HG03575 (cell line): ENCODE results near the gene SBK2.
"Not testable (repeated sequence)": the region's sequence is repeated elsewhere in the genome, so short reads cannot be mapped to it uniquely, and the experiment has no call there.

ENCODE experiments used
- ATAC-seq: cut with Tn5 transposase; IDR thresholded peaks from one replicate; pipeline ENCODE4 v1.9.1; 2021; ENCODE audit not compliant: unreplicated experiment, insufficient number of reproducible peaks, low FRiP score; ENCODE audit errors: extremely low read depth

SBK2 gene

DNA sequence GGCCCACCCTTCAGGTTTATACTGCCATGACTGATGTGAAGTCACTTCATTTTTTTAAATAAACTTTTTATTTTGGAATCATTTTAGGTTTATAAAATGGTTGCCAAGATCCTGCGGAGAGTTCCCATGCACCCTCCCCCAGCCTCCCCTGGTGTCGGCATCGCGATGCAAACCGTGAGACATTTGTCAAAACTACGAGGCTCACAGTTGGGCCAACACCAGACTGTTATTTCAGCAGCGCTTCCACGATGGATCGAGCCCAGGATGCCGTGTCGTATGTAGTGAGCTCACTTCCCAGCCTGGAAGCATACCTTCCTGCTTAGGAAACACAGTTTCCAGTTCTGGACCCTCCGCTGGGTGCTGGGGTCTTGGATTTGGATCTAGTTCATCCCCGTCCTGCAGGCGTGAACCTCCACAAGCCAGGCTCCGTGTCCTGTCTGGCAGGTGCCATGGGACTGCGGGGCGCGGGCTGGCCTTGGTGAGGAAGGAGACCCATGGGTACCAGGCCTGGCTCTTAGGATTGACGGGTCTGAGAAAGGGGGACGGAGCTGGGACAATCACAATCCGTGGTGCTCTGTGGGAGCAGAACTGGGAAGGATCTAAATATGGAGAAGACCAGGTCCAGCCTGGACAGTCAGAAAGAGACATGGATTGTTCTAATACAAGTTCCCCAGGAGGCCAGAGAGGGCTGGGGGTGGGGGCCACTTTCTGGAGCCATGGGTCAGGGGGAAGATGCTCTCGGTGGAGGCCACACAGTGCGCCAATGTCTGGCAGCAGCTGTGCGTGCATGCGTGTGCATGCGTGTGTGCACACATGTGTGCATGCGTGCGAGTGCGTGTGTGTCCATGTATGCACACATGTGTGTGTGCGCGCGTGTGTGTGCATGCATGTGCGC, 2.4 kb upstream of the SBK2 start:
- ATAC-seq = no peak

DNA sequence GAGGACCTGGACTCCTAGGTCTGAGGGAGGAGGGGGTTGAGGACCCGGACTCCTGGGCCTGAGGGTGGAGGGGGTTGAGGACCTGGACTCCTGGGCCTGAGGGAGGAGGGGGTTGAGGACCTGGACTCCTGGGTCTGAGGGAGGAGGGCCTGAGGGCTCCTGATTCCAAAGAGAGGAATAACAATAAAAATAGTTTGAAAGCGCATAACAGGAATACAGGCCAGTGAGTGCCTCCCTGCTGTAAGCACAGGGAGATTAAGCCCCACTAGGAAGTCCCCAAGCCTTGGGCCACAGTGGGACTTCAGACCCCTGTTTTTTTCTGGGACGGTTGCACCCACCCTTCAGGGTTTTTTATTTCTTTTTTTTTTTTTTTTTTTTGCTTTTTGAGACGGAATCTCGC, 1.2 kb upstream of the SBK2 start:
- no peak for ATAC-seq

GRCh38 chr19:55537741-55538111, 793 bp upstream of the SBK2 start:
- ATAC-seq = no peak

GRCh38 chr19:55536366-55536765, 567 bp downstream of the SBK2 start:
- ATAC-seq = no peak

GRCh38 chr19:55535965-55536350, 975 bp downstream of the SBK2 start:
- ATAC-seq = no peak

DNA sequence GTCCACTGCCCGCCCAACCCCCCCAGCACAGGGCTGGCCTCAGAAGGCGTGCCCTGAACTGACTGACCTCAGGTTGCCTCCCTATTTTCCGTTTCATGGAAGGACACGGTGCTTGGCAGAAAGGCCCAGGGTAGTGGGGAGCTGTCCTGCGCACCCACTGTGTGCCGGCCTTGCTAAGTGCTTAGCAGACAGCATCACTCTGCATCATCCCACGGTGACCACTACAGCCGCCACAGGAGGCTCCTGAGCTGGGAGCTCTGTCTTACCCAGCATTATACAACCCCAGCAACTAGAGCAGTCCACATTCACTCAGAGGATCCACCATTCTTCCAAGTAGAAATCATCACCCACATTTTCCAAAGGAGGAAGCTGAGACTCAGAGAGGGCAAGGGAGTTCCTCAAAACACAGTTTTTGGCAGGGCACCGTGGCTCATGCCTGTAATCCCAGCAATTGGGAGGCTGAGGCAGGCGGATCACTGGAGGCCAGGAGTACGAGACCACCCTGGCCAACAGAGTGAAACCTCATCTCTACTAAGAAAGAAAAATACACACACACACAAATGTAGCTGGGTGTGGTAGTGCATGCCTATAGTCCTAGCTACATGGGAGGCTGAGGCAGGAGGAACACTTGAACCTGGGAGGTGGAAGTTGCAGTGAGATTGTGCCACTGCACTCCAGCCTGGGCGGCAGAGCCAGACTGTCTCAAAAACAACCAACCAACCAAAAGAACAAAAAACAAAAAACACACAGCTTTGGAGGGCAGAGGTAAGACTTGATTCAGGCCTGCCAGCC, 1.6 kb downstream of the SBK2 start:
- no peak for ATAC-seq

- not testable (repeated sequence) for ATAC-seq
Observed at GRCh38 chr19:55534280-55534679, 2.7 kb downstream of the SBK2 start.

- no peak for ATAC-seq
Observed at GRCh38 chr19:55530996-55531395, 5.9 kb downstream of the SBK2 start.

- no peak for ATAC-seq
Observed at GRCh38 chr19:55529636-55530234, 7.2 kb downstream of the SBK2 start.

GRCh38 chr19:55528030-55528803, 8.7 kb downstream of the SBK2 start:
- no peak for ATAC-seq

GRCh38 chr19:55527197-55528029, 9.5 kb downstream of the SBK2 start:
- ATAC-seq = no peak

DNA sequence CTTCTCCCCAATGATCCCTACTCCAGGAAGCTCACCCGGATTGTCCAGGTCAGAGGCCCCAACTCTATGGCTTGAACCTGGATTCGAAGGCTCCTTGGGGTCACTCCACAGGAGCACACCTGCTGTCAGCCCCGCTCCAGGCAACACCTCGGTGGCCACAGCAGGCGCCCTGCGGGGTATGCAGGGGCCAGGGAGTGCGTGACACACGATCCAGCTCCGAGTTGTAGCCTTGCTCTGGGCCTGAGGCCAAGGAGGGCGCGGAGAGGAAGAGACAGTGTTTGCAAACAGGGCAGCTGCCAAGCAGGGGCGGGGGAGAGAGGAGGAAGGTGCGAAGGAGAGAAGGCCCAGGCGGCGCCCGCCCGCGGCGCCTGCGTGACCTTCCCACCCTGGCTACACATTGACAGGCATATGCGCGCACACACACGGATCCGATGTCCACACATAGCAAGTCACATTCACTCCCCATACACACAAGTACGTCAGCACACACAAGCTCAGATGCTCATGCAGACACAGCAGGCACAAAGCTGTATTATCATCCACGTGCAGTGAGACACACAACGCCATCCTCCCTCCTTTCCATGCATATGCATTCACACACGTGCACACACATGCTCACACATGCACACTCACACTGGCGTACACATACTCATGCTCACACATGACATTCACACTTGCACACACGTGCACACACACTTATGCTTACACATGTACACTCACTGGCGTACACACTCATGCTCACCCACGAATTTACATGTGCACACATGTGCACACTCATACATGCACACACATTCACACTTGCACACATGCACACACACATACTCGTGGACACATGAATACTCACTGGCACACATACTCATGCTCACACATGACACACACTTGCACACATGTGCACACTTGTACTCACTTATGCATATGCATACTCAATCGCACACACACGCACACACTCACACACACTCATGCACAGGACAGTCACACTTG, 10.4 kb downstream of the SBK2 start:
- ATAC-seq = no peak

DNA sequence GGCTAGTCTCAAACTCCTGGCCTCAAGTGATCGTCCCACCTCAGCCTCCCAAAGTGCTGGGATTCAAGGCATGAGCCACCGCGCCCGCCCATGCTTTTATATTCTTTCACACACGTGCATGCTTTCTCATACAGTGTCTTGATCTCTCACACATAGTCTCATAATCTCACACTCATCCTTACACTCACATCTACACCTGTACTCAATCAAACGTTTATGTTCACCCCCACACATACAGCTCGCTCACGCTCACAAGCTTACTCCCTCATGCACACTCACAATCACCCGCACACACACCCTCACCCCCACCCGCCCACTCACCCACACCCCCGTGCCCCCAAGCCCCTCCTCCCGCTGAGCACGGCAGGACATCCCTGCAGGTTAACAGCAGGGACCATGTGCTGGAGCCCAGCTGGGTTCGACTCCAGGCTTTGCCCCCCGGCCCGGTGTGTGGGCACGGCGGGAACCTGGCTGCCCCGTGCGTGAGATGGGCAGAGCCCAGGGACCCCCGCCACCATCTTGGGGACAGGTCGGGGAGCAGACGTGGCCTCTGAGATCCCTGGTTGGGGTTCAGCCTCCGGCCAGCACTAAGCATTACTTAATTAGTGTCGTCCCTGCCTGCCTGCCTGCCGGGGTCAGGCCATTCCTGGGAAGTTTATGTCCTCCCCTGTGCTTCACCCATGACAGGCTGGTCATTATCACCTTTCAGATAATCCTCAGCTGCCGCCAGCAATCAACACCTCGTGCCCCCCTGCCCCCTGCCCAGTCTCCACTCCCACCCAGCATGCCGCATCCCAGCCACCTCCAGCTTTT, 11.4 kb downstream of the SBK2 start:
- ATAC-seq = no peak

GRCh38 chr19:55520691-55521292, 16.1 kb downstream of the SBK2 start:
- ATAC-seq = no peak

GRCh38 chr19:55519451-55520311, 17.3 kb downstream of the SBK2 start:
- no peak for ATAC-seq
